Measurements from ENCODE around the gene ADGRL3.

Gene ADGRL3

GRCh38 chr4:61533140-61533539 lies 333.0 kb downstream of the ADGRL3 start:
- H4K91ac ChIP-seq (ENCODE audit: low read depth, low read length) = no peak overlapping the region

GRCh38 chr4:61540944-61541343 lies 340.8 kb downstream of the ADGRL3 start:
- H3K4me1 ChIP-seq (ENCODE audit: control insufficient read depth in 1 of 2, insufficient read depth in 2 of 2, low read length in 2 of 2) = peaks cover 2 to 3% of the 10 kb centered on the region in 2 experiments
- no peak overlapping the region for H4K8ac ChIP-seq (ENCODE audit: low read depth, low read length)
- no peak overlapping the region for H3K23ac ChIP-seq (ENCODE audit: low read length)
- H2BK5ac ChIP-seq (ENCODE audit: low read depth, low read length, poor library complexity) = no peak overlapping the region
- no peak overlapping the region for H3K4ac ChIP-seq (ENCODE audit: low read depth, low read length)
- H3K4me3 ChIP-seq (ENCODE audit: low read depth, low read length) = no peak overlapping the region
- no peaks in the 10 kb centered on the region for H3K27me3 ChIP-seq (ENCODE audit: insufficient read depth, low read length)
- no peak overlapping the region for H2AFZ ChIP-seq (ENCODE audit: insufficient read depth, low read length, poor library complexity)
- peaks cover 0 to 2% of the 10 kb centered on the region in 2 experiments for H3K36me3 ChIP-seq (ENCODE audit: control insufficient read depth in 1 of 2, insufficient read depth in 2 of 2, low read length in 2 of 2)
- no peak overlapping the region for H3K4me2 ChIP-seq (ENCODE audit: low read length)
- no peak overlapping the region for H3K18ac ChIP-seq (ENCODE audit: low read length)
- no peak overlapping the region for H4K12ac ChIP-seq (ENCODE audit: low read depth, low read length)
- DNase-seq = no peak
- no peak overlapping the region for H4K91ac ChIP-seq (ENCODE audit: low read depth, low read length)
- no peak overlapping the region for H3K9ac ChIP-seq (ENCODE audit: low read length)
- no peaks in the 10 kb centered on the region for H3K79me1 ChIP-seq (ENCODE audit: low read length)
- H3K14ac ChIP-seq (ENCODE audit: low read length) = no peak overlapping the region
- H3K27ac ChIP-seq (ENCODE audit: low read depth, low read length) = no peak overlapping the region
- H2BK120ac ChIP-seq (ENCODE audit: insufficient read depth, low read length, poor library complexity) = no peak overlapping the region
- no peak overlapping the region for H2AK5ac ChIP-seq (ENCODE audit: low read length)
- no peaks in the 10 kb centered on the region for H3K9me3 ChIP-seq (ENCODE audit: insufficient read depth, low read depth, low read length)
- no CpG with 5 or more reads among the region's 2 CpGs for WGBS (ENCODE audit: extremely low coverage, insufficient coverage, insufficient read length)
- no peak overlapping the region for H2BK12ac ChIP-seq (ENCODE audit: low read length)
- no peaks in the 10 kb centered on the region for H3K79me2 ChIP-seq (ENCODE audit: control insufficient read depth, insufficient read depth, low read length, poor library complexity)

More at GRCh38 chr4:61533140-61533539, 333.0 kb downstream of the ADGRL3 start:
- H3K27ac ChIP-seq (ENCODE audit: low read depth, low read length) = no peak overlapping the region
- H3K9ac ChIP-seq (ENCODE audit: low read length) = no peak overlapping the region
- no peak overlapping the region for H3K18ac ChIP-seq (ENCODE audit: low read length)
- peaks cover 3 to 4% of the 10 kb centered on the region in 2 experiments for H3K4me1 ChIP-seq (ENCODE audit: control insufficient read depth in 1 of 2, insufficient read depth in 2 of 2, low read length in 2 of 2)
- no peak overlapping the region for H4K8ac ChIP-seq (ENCODE audit: low read depth, low read length)
- no peak overlapping the region for H3K4me3 ChIP-seq (ENCODE audit: low read depth, low read length)
- no peak overlapping the region for H4K12ac ChIP-seq (ENCODE audit: low read depth, low read length)
- DNase-seq = peak; percentile 43 to 66
- no peak overlapping the region for H2AFZ ChIP-seq (ENCODE audit: insufficient read depth, low read length, poor library complexity)
- H3K23ac ChIP-seq (ENCODE audit: low read length) = no peak overlapping the region
- no peaks in the 10 kb centered on the region for H3K79me2 ChIP-seq (ENCODE audit: control insufficient read depth, insufficient read depth, low read length, poor library complexity)
- no peak overlapping the region for H3K14ac ChIP-seq (ENCODE audit: low read length)
- WGBS (ENCODE audit: extremely low coverage, insufficient coverage, insufficient read length) = no CpG with 5 or more reads among the region's 1 CpG
- H3K9me3 ChIP-seq (ENCODE audit: insufficient read depth, low read depth, low read length) = no peaks in the 10 kb centered on the region
- H3K4me2 ChIP-seq (ENCODE audit: low read length) = no peak overlapping the region
- no peaks in the 10 kb centered on the region for H3K36me3 ChIP-seq (ENCODE audit: control insufficient read depth in 1 of 2, insufficient read depth in 2 of 2, low read length in 2 of 2)
- H3K79me1 ChIP-seq (ENCODE audit: low read length) = no peaks in the 10 kb centered on the region
- no peak overlapping the region for H2BK12ac ChIP-seq (ENCODE audit: low read length)
- H2BK5ac ChIP-seq (ENCODE audit: low read depth, low read length, poor library complexity) = no peak overlapping the region
- H2BK120ac ChIP-seq (ENCODE audit: insufficient read depth, low read length, poor library complexity) = no peak overlapping the region
- no peaks in the 10 kb centered on the region for H3K27me3 ChIP-seq (ENCODE audit: insufficient read depth, low read length)
- no peak overlapping the region for H2AK5ac ChIP-seq (ENCODE audit: low read length)
- H3K4ac ChIP-seq (ENCODE audit: low read depth, low read length) = no peak overlapping the region

- Histone ChIP-seq H3K18ac (ENCODE audit: low read length) (no peak overlapping the region), H3K4me1 (ENCODE audit: control insufficient read depth in 1 of 2, insufficient read depth in 2 of 2, low read length in 2 of 2) (peaks cover 2 to 3% of the 10 kb centered on the region in 2 experiments), H3K14ac (ENCODE audit: low read length) (no peak overlapping the region), H4K12ac (ENCODE audit: low read depth, low read length) (no peak overlapping the region), H3K9me3 (ENCODE audit: insufficient read depth, low read depth, low read length) (no peaks in the 10 kb centered on the region), H4K91ac (ENCODE audit: low read depth, low read length) (no peak overlapping the region), H4K8ac (ENCODE audit: low read depth, low read length) (no peak overlapping the region), H3K79me1 (ENCODE audit: low read length) (no peaks in the 10 kb centered on the region), H2AK5ac (ENCODE audit: low read length) (no peak overlapping the region), H2BK12ac (ENCODE audit: low read length) (no peak overlapping the region), H3K23ac (ENCODE audit: low read length) (no peak overlapping the region), H3K4me2 (ENCODE audit: low read length) (no peak overlapping the region), H3K9ac (ENCODE audit: low read length) (no peak overlapping the region), H2AFZ (ENCODE audit: insufficient read depth, low read length, poor library complexity) (no peak overlapping the region), H3K36me3 (ENCODE audit: control insufficient read depth in 1 of 2, insufficient read depth in 2 of 2, low read length in 2 of 2) (peaks cover 0 to 2% of the 10 kb centered on the region in 2 experiments), H2BK120ac (ENCODE audit: insufficient read depth, low read length, poor library complexity) (no peak overlapping the region), H3K27me3 (ENCODE audit: insufficient read depth, low read length) (no peaks in the 10 kb centered on the region), H3K4me3 (ENCODE audit: low read depth, low read length) (no peak overlapping the region), H3K79me2 (ENCODE audit: control insufficient read depth, insufficient read depth, low read length, poor library complexity) (no peaks in the 10 kb centered on the region), H3K4ac (ENCODE audit: low read depth, low read length) (no peak overlapping the region), H3K27ac (ENCODE audit: low read depth, low read length) (no peak overlapping the region), H2BK5ac (ENCODE audit: low read depth, low read length, poor library complexity) (no peak overlapping the region)
- no peak for DNase-seq
- no CpG with 5 or more reads among the region's 2 CpGs for WGBS (ENCODE audit: extremely low coverage, insufficient coverage, insufficient read length)
Measured at GRCh38 chr4:61541459-61541858, 341.3 kb downstream of the ADGRL3 start.

GRCh38 chr4:61543976-61544375 lies 343.9 kb downstream of the ADGRL3 start:
- Histone ChIP-seq H3K36me3 (ENCODE audit: control insufficient read depth in 1 of 2, insufficient read depth in 2 of 2, low read length in 2 of 2) (peaks cover 0 to 2% of the 10 kb centered on the region in 2 experiments), H3K27me3 (ENCODE audit: insufficient read depth, low read length) (no peaks in the 10 kb centered on the region), H3K79me2 (ENCODE audit: control insufficient read depth, insufficient read depth, low read length, poor library complexity) (no peaks in the 10 kb centered on the region), H3K4me1 (ENCODE audit: control insufficient read depth in 1 of 2, insufficient read depth in 2 of 2, low read length in 2 of 2) (peaks cover 2 to 3% of the 10 kb centered on the region in 2 experiments), H3K4me2 (ENCODE audit: low read length) (no peak overlapping the region), H3K9ac (ENCODE audit: low read length) (no peak overlapping the region), H3K4me3 (ENCODE audit: low read depth, low read length) (no peak overlapping the region), H3K14ac (ENCODE audit: low read length) (no peak overlapping the region), H4K91ac (ENCODE audit: low read depth, low read length) (no peak overlapping the region), H2AK5ac (ENCODE audit: low read length) (no peak overlapping the region), H3K9me3 (ENCODE audit: insufficient read depth, low read depth, low read length) (no peaks in the 10 kb centered on the region), H4K8ac (ENCODE audit: low read depth, low read length) (no peak overlapping the region), H2BK120ac (ENCODE audit: insufficient read depth, low read length, poor library complexity) (no peak overlapping the region), H3K79me1 (ENCODE audit: low read length) (no peaks in the 10 kb centered on the region), H2BK12ac (ENCODE audit: low read length) (no peak overlapping the region), H3K27ac (ENCODE audit: low read depth, low read length) (no peak overlapping the region), H4K12ac (ENCODE audit: low read depth, low read length) (no peak overlapping the region), H2BK5ac (ENCODE audit: low read depth, low read length, poor library complexity) (no peak overlapping the region), H3K4ac (ENCODE audit: low read depth, low read length) (no peak overlapping the region), H2AFZ (ENCODE audit: insufficient read depth, low read length, poor library complexity) (no peak overlapping the region), H3K23ac (ENCODE audit: low read length) (no peak overlapping the region), H3K18ac (ENCODE audit: low read length) (no peak overlapping the region)
- no peak for DNase-seq
- no CpG with 5 or more reads among the region's 3 CpGs for WGBS (ENCODE audit: extremely low coverage, insufficient coverage, insufficient read length)

Data from trophoblast cell (in vitro differentiated cells and primary cell).